Right lobe of liver (tissue), 6 donors: Measurements from ENCODE around the gene UNC80. TPM values are rescaled to one million over a fixed set of nuclear protein-coding genes. Genes with fewer than 3 reads are reported as not detected.

Source experiments
- ATAC-seq, 4 donors: fragments of 200-7000 bp; cut with Tn5 transposase; one replicate each; pipeline ENCODE4 v1.9.1; 2020; ENCODE audit warnings: mild to moderate bottlenecking in 4 of 4, moderate library complexity in 4 of 4
- DNase-seq, 3 donors: peaks; one replicate each; pipeline ENCODE4 v3.0.0-alpha.2; 2020
- H3K27ac ChIP-seq, 3 donors: fragments of 200-600 bp; one replicate each; pipeline ENCODE4 v1.8.0; 2022
- H3K27me3 ChIP-seq, 2 donors: fragments of 200-600 bp; one replicate each; pipeline ENCODE4 v1.8.0; 2022
- H3K36me3 ChIP-seq, 4 donors: fragments of 200-600 bp; sonication (generic) in 1 of 4; one replicate each; pipeline versions ENCODE4 v1.5.1 to v1.8.0; 2017 to 2022; ENCODE audit warnings: control low read depth in 1 of 4
- H3K4me1 ChIP-seq, 4 donors: fragments of 200-600 bp; sonication (generic) in 1 of 4; one replicate each; pipeline versions ENCODE4 v1.5.1 to v1.8.0; 2017 to 2022; ENCODE audit warnings: control low read depth in 1 of 4
- H3K4me3 ChIP-seq, 3 donors: fragments of 200-600 bp; one replicate each; pipeline ENCODE4 v1.8.0; 2022
- H3K9me3 ChIP-seq, 4 donors: fragments of 200-600 bp; sonication (generic) in 1 of 4; one replicate each; pipeline versions ENCODE4 v1.5.1 to v1.8.0; 2017 to 2022; ENCODE audit warnings: control low read depth in 1 of 4
- POLR2A ChIP-seq: fragments of 450-650 bp; IDR thresholded peaks from one replicate; pipeline ENCODE4 v1.6.1; 2017; ENCODE audit warnings: antibody characterized with exemption, mild to moderate bottlenecking
- WGBS: methylation state at CpG from one replicate; pipeline ENCODE4 v1.1.6; 2018; ENCODE audit warnings: low coverage, low lambda C conversion rate; ENCODE audit not compliant: insufficient coverage; ENCODE audit errors: missing lambda C conversion rate; 5-methylcytosine and 5-hydroxymethylcytosine counted together
- intact Hi-C, 2 donors: fragments of 100-400 bp; cut with DNase I; formaldehyde crosslinking; loops; one replicate each; pipeline versions ENCODE4 v1.11.2 to v1.14.1; 2022
- total RNA-seq, 6 experiments: library from RNA; depleted of rRNA in 2 of 6; stranded (reverse); fragments of >200 nt in 2 of 6; fragmentation: NEBNext Ultra II Directional in 3 of 6; extraction: Animal tissue kit (Norgen Biotek cat#: 25700) in 3 of 6; gene quantifications; one replicate each; pipeline versions ENCODE4 v1.1.0 to v1.2.4, GENCODE V29; 2016 to 2023
- TF ChIP-seq, protein P1 (sequence below), 4 donors: fragments of 200-600 bp in 3 of 4; fragments of 450-650 bp in 1 of 4; IDR thresholded peaks; one replicate each; pipeline versions ENCODE4 v1.5.1 to v1.8.0; 2016 to 2022; ENCODE audit warnings: antibody characterized with exemption in 4 of 4, mild to moderate bottlenecking in 2 of 4
- donor health status: DM: no; HTN: yes; CAD: no.
- donor health status: DM: no; HTN: no; CAD: no.
- donor health status: DM: no; HTN: no; CAD: no.
- donor health status: DM: no; HTN: yes; CAD: no.
- donor health status: DM: no; HTN: yes; CAD: no.

UNC80 gene
- total RNA-seq, 6 experiments from 2014 or later, result 0.19 TPM; not detected in 5

DNA sequence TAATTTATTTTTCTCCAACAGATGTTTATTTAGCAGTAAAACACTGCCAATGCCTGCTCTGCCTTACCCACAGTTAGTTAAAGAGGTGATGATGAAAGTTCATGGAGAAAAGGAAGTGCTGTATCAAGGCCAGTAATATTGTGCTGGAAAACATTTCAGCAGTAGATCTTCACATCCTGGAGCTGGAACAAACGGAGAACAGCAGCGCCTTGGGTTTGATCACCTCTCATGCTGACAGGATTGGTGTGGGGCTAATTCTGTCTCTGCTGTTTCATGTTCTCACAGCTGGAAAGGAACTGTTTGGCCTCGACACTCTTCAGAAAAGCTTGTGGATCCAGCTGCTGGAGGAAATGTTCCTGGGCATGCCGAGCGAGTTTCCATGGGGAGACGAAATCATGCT, 169.3 kb downstream of the UNC80 start:
- no peaks in the 10 kb centered on the region for H3K4me1 ChIP-seq
- 16% methylated on average over 2 of the region's 6 CpGs for WGBS
- H3K4me3 ChIP-seq, result no peak overlapping the region
- no peak overlapping the region for H3K27ac ChIP-seq
- ATAC-seq, result no peak
- no peaks in the 10 kb centered on the region for H3K9me3 ChIP-seq
- TF ChIP-seq, protein P1, sequence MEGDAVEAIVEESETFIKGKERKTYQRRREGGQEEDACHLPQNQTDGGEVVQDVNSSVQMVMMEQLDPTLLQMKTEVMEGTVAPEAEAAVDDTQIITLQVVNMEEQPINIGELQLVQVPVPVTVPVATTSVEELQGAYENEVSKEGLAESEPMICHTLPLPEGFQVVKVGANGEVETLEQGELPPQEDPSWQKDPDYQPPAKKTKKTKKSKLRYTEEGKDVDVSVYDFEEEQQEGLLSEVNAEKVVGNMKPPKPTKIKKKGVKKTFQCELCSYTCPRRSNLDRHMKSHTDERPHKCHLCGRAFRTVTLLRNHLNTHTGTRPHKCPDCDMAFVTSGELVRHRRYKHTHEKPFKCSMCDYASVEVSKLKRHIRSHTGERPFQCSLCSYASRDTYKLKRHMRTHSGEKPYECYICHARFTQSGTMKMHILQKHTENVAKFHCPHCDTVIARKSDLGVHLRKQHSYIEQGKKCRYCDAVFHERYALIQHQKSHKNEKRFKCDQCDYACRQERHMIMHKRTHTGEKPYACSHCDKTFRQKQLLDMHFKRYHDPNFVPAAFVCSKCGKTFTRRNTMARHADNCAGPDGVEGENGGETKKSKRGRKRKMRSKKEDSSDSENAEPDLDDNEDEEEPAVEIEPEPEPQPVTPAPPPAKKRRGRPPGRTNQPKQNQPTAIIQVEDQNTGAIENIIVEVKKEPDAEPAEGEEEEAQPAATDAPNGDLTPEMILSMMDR (IDR thresholded peaks at IDR 0.05), result no peak
- no peak for TF ChIP-seq POLR2A
- H3K27me3 ChIP-seq, result no peaks in the 10 kb centered on the region
- intact Hi-C loops, result no loop called here
- no peaks in the 10 kb centered on the region for H3K36me3 ChIP-seq
- DNase-seq, result no peak

DNA sequence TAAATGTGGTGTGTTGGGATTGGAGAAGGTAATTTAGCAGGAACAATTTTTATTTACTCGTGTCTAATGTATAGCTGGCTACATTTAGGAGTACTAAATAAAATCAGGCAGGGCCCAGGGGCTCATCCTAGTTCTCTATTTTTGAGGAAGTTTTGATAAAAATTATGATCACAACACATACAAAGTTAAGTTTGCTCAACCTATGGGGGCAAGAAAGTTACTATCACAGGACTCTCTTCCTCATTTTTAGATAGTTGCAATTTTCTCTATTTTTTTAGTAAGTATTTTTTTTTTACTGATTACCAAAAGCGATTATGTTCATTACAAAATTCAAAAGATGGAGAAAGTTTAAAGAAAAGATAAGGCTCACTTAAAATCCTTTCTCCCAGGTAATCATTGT, 170.8 kb downstream of the UNC80 start:
- no peaks in the 10 kb centered on the region for H3K9me3 ChIP-seq
- H3K27me3 ChIP-seq, result no peaks in the 10 kb centered on the region
- H3K4me1 ChIP-seq, result no peaks in the 10 kb centered on the region
- no peak for DNase-seq
- H3K4me3 ChIP-seq, result no peak overlapping the region
- H3K36me3 ChIP-seq, result no peaks in the 10 kb centered on the region
- ATAC-seq, result no peak
- H3K27ac ChIP-seq, result no peak overlapping the region
- intact Hi-C loops, result no loop called here
- WGBS, result 32% methylated on average over 2 of the region's 2 CpGs
- TF ChIP-seq POLR2A, result no peak
- TF ChIP-seq, protein P1 (IDR thresholded peaks at IDR 0.05), result no peak

DNA sequence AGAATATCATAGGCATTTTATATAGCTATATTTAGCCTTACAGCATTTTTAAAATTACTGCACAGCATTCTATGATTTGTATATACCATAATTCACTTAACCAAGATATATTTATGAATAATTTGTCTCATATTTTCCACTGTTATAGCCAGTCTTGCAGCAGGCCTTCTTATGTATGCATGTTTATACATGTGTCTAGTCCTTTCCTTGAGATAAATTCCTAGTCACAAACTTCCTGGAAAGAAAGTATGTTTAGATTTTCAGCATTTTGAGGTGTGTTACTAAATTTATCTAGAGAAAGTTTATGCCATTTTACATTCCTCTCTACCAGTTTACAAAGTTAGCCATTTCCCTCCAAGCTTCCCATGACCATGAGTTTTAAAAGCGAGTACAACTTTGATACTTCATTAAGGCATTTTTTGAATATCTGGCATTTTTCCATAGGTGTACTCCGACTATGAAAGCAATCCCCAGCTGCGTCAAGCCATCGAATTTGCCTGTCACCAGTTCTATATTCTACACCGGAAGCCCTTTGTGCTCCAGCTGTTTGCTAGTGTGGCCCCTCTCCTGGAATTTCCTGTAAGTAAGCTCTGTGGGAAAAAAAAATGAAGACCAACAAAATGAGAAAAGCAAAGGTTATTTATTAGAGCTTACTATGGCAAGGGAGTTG, 171.4 kb downstream of the UNC80 start:
- Histone ChIP-seq H3K4me3 (no peak overlapping the region), H3K9me3 (no peaks in the 10 kb centered on the region), H3K4me1 (no peaks in the 10 kb centered on the region), H3K27ac (no peak overlapping the region), H3K27me3 (no peaks in the 10 kb centered on the region), H3K36me3 (no peaks in the 10 kb centered on the region)
- no peak for TF ChIP-seq POLR2A
- TF ChIP-seq, protein P1 (IDR thresholded peaks at IDR 0.05), result no peak
- 69% methylated on average over 5 of the region's 5 CpGs for WGBS
- no peak for ATAC-seq
- intact Hi-C loops, result no loop called here
- no peak for DNase-seq

DNA sequence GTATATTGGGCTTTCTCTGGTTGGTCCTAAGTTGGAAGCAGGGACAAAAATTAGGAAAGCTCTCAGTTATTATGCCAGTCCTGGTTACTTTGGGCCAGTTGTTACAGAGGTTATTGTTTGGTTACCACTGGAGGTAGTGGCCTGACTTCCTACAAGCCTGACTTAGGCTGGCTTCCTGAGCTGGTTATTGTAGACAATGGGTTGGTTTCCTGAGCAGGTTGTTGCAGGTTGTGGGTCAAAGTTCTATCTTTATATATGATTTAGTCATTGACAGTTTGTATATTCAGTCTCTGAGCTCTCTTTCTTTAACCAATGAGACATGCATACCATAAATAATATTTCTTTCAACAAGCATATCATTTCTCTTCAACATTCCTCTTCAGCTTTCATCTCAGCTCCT, 172.1 kb downstream of the UNC80 start:
- TF ChIP-seq, protein P1 (IDR thresholded peaks at IDR 0.05), result no peak
- TF ChIP-seq POLR2A, result no peak
- Histone ChIP-seq H3K27ac (no peak overlapping the region), H3K4me3 (no peak overlapping the region), H3K9me3 (no peaks in the 10 kb centered on the region), H3K36me3 (no peaks in the 10 kb centered on the region), H3K27me3 (no peaks in the 10 kb centered on the region), H3K4me1 (no peaks in the 10 kb centered on the region)
- intact Hi-C loops, result no loop called here
- ATAC-seq (no peak), DNase-seq (no peak)

DNA sequence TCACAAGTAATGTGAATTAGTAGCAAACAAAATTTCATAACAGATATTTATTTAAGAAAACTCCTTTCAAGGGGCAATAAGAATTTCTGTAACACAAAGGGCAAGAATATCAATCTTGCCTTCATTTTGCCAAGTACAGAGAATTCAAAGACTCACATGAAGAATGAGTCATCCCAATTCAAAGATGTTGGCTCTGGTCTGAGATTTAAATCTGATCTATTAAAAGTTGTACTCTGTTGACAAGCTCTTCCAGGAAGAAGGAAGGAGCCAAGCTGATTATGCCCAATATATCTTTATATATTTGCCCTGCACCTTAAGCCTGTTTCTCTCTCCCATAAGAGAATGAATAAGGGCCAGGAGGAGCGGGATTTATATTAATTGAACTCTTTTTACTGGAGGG, 174.9 kb downstream of the UNC80 start:
- no peak overlapping the region for H3K4me3 ChIP-seq
- H3K9me3 ChIP-seq, result no peaks in the 10 kb centered on the region
- H3K27ac ChIP-seq, result no peak overlapping the region
- no peaks in the 10 kb centered on the region for H3K36me3 ChIP-seq
- no peak for DNase-seq
- TF ChIP-seq, protein P1 (IDR thresholded peaks at IDR 0.05), result no peak
- no peak for TF ChIP-seq POLR2A
- ATAC-seq, result no peak
- H3K4me1 ChIP-seq, result no peaks in the 10 kb centered on the region
- no peaks in the 10 kb centered on the region for H3K27me3 ChIP-seq
- intact Hi-C loops, result no loop called here
- WGBS, result 71% methylated on average over 1 of the region's 1 CpG
